SU-DHL-6 (cell line): ENCODE results near the gene UNK.

Experiments
- H2AFZ ChIP-seq: fragments of 200-600 bp; sonication (generic); 2 replicates; pipeline ENCODE4 v1.6.1; 2014; ENCODE audit warnings: low read depth, mild to moderate bottlenecking, moderate library complexity, mixed read lengths, antibody characterized with exemption, low read length; ENCODE audit not compliant: severe bottlenecking
- H3F3A ChIP-seq: fragments of 200-600 bp; shearing (Covaris generic); 2 replicates; pipeline ENCODE4 v1.6.0; 2016; ENCODE audit warnings: antibody characterized with exemption, mild to moderate bottlenecking; ENCODE audit not compliant: insufficient read depth
- H3K27ac ChIP-seq: fragments of 200-600 bp; sonication (generic); 2 replicates; pipeline ENCODE4 v1.5.1; 2016; ENCODE audit warnings: low read depth, mild to moderate bottlenecking, low read length, moderate library complexity, mixed read lengths
- H3K27me3 ChIP-seq: fragments of 200-600 bp; sonication (generic), shearing (Covaris generic); 2 replicates; pipeline ENCODE4 v1.6.0; 2014; ENCODE audit warnings: mild to moderate bottlenecking, low read length
- H3K36me3 ChIP-seq: fragments of 200-600 bp; sonication (generic); 2 replicates; pipeline ENCODE4 v1.6.1; 2014; ENCODE audit warnings: mild to moderate bottlenecking, low read length, mixed read lengths
- H3K4me2 ChIP-seq: fragments of 300-600, 200-600 bp; shearing (Covaris generic), sonication (generic); 2 replicates; pipeline ENCODE4 v1.6.0; 2014; ENCODE audit warnings: low read length, low read depth, mild to moderate bottlenecking; ENCODE audit not compliant: poor library complexity, severe bottlenecking
- H3K4me3 ChIP-seq: fragments of 200-600 bp; sonication (generic); 2 replicates; pipeline ENCODE4 v1.5.1; 2014; ENCODE audit warnings: antibody characterized with exemption, low read length, mild to moderate bottlenecking, mixed read lengths; ENCODE audit not compliant: insufficient read depth, poor library complexity, severe bottlenecking
- H3K79me2 ChIP-seq: fragments of 200-600 bp; sonication (generic); 2 replicates; pipeline ENCODE4 v1.6.1; 2014; ENCODE audit warnings: mild to moderate bottlenecking, low read length, moderate library complexity; ENCODE audit not compliant: insufficient read depth
- H3K9ac ChIP-seq: fragments of 200-600 bp; sonication (generic); 2 replicates; pipeline ENCODE4 v1.7.0; 2014; ENCODE audit warnings: mild to moderate bottlenecking, low read length
- H3K9me2 ChIP-seq: fragments of 200-600 bp; sonication (generic); replicated peaks from 2 replicates; pipeline ENCODE4 v1.6.1; 2014; ENCODE audit warnings: low read length; ENCODE audit not compliant: insufficient read depth
- H3K9me3 ChIP-seq: fragments of 200-600 bp; sonication (generic); 2 replicates; pipeline ENCODE4 v1.6.1; 2014; ENCODE audit warnings: low read length, mixed read lengths; ENCODE audit not compliant: insufficient read depth
- H4K20me1 ChIP-seq: fragments of 200-600 bp; sonication (generic); 2 replicates; pipeline ENCODE4 v1.6.1; 2014; ENCODE audit warnings: low read depth, mild to moderate bottlenecking, antibody characterized with exemption, low read length, moderate library complexity, mixed read lengths
- EZH2phosphoT487 ChIP-seq: fragments of 200-600 bp; sonication (generic), shearing (Covaris generic); conservative IDR thresholded peaks from 2 replicates; pipeline ENCODE4 v1.6.1; 2018; ENCODE audit warnings: mild to moderate bottlenecking, antibody characterized with exemption, low read length, moderate library complexity, mixed read lengths
- TF ChIP-seq, protein P1 (sequence below): fragments of 200-600 bp; sonication (generic); IDR thresholded peaks from one replicate; pipeline ENCODE4 v1.5.1; 2017; ENCODE audit warnings: antibody characterized with exemption, mild to moderate bottlenecking, low read length, moderate library complexity; ENCODE audit not compliant: insufficient read depth, poor library complexity, severe bottlenecking

Gene UNK

GRCh38 chr17:75812096-75813013, 27.7 kb downstream of the UNK start:
- Histone ChIP-seq H4K20me1 (no peaks in the 10 kb centered on the region), H3K9me3 (no peaks in the 10 kb centered on the region), H3K4me3 (no peak overlapping the region), H3K36me3 (no peaks in the 10 kb centered on the region), H3K27ac (no peak overlapping the region), H3K4me2 (no peak overlapping the region), H3K27me3 (no peaks in the 10 kb centered on the region), H3F3A (no peaks in the 10 kb centered on the region), H3K9me2 (no peaks in the 10 kb centered on the region), H3K79me2 (no peaks in the 10 kb centered on the region), H2AFZ (no peak overlapping the region), H3K9ac (no peak overlapping the region)
- TF ChIP-seq EZH2phosphoT487 = no peak
- TF ChIP-seq, protein P1, sequence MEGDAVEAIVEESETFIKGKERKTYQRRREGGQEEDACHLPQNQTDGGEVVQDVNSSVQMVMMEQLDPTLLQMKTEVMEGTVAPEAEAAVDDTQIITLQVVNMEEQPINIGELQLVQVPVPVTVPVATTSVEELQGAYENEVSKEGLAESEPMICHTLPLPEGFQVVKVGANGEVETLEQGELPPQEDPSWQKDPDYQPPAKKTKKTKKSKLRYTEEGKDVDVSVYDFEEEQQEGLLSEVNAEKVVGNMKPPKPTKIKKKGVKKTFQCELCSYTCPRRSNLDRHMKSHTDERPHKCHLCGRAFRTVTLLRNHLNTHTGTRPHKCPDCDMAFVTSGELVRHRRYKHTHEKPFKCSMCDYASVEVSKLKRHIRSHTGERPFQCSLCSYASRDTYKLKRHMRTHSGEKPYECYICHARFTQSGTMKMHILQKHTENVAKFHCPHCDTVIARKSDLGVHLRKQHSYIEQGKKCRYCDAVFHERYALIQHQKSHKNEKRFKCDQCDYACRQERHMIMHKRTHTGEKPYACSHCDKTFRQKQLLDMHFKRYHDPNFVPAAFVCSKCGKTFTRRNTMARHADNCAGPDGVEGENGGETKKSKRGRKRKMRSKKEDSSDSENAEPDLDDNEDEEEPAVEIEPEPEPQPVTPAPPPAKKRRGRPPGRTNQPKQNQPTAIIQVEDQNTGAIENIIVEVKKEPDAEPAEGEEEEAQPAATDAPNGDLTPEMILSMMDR = no peak

DNA sequence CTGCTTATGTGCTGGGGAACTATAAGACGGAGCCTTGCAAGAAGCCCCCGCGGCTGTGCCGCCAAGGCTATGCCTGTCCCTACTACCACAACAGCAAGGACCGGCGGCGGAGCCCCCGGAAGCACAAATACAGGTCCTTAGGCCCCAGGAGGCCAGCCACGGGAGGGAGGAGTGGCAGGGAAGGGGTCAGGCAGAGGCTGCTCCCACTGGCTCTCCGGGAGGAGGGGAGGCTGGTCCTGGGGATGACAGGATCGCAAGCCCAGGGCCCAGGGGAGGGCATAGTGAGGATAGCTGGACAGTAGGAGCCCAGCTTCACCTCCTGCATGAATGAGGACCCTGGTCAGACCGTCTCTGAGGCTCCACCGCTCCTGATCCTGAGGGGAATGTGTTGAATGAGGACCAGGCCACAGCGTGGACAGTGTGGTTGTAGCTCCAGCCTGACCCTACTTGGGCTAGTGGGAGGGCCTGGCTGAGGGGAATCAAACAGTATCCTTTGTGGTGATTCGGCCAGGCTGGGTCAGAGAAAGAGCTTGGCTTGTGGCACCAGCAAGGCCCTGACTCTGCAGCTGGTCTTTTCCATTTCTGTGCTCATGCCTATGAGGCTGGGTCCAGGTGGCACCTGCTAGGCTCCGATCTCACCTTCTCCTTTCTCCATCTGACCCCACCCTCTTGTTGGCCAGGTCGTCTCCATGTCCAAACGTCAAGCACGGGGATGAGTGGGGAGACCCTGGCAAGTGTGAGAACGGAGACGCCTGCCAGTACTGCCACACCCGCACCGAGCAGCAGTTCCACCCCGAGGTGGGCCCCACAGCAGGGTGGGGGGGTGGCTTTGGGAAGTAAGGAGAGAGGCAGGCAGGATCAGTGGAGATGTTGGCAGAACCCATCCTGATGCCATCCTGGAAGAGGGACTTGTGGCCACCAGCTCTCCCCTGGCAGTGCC, 28.7 kb downstream of the UNK start:
- no peak for TF ChIP-seq EZH2phosphoT487
- TF ChIP-seq, protein P1 = no peak
- no peak overlapping the region for H3K27ac ChIP-seq
- no peaks in the 10 kb centered on the region for H3F3A ChIP-seq
- H4K20me1 ChIP-seq = no peaks in the 10 kb centered on the region
- H3K4me2 ChIP-seq = no peak overlapping the region
- no peak overlapping the region for H3K4me3 ChIP-seq
- H3K27me3 ChIP-seq = no peaks in the 10 kb centered on the region
- H3K36me3 ChIP-seq = no peaks in the 10 kb centered on the region
- H3K9me3 ChIP-seq = no peaks in the 10 kb centered on the region
- no peaks in the 10 kb centered on the region for H3K9me2 ChIP-seq
- no peak overlapping the region for H3K9ac ChIP-seq
- no peak overlapping the region for H2AFZ ChIP-seq
- no peaks in the 10 kb centered on the region for H3K79me2 ChIP-seq

- Histone ChIP-seq H3K79me2 (no peaks in the 10 kb centered on the region), H2AFZ (no peak overlapping the region), H3K9me2 (no peaks in the 10 kb centered on the region), H3K9me3 (no peaks in the 10 kb centered on the region), H3K4me3 (no peak overlapping the region), H3K36me3 (no peaks in the 10 kb centered on the region), H3K27ac (no peak overlapping the region), H3F3A (no peaks in the 10 kb centered on the region), H3K27me3 (no peaks in the 10 kb centered on the region), H4K20me1 (no peaks in the 10 kb centered on the region), H3K4me2 (no peak overlapping the region), H3K9ac (no peak overlapping the region)
- no peak for TF ChIP-seq EZH2phosphoT487
- TF ChIP-seq, protein P1 = no peak
Observed at GRCh38 chr17:75814021-75814395, 29.4 kb downstream of the UNK start.
